ENCODE results near the gene GNG12. TPM values are rescaled to one million over a fixed set of nuclear protein-coding genes. Genes with fewer than 3 reads are reported as not detected.

GNG12 gene
- total and polyA plus RNA-seq, 11 donors, result 7.7 to 80.2 (median 44.6) TPM

Other genes with a start within 250 kb of the GNG12 start
- 100 to 1,000 TPM in 1 of 9 donors, 10 to 100 TPM in 8; 26.5 to 119 (median 45.8) TPM for gene GADD45A, start 148.3 kb downstream of the GNG12 start, total RNA-seq
- 10 to 100 TPM; 35.7 to 57.3 TPM for gene GADD45A, start 148.3 kb downstream of the GNG12 start, polyA plus RNA-seq
- 10 to 100 TPM in 4 of 9 donors, 1 to 10 TPM in 5; 7.0 to 22.1 (median 10.0) TPM for gene DIRAS3, start 217.2 kb upstream of the GNG12 start, total RNA-seq
- gene DIRAS3, start 217.2 kb upstream of the GNG12 start, polyA plus RNA-seq, result 10 to 100 TPM in 1 of 2 donors, 1 to 10 TPM in 1; 3.8 to 10.9 TPM

Data from heart left ventricle (tissue), 11 donors.